GM13977 (cell line): ENCODE results near the gene ERICH2.
A peak's percentile ranks its signal among the peaks of the same experiment; 100 is the strongest.

Experiments used
- DNase-seq: peaks from one replicate; pipeline ENCODE4 v3.0.0; 2012; ENCODE audit warnings: low spot score
- CTCF ChIP-seq: IDR thresholded peaks from 2 replicates; pipeline ENCODE4 v1.5.1; 2012; ENCODE audit warnings: mild to moderate bottlenecking, control low read depth; ENCODE audit not compliant: insufficient read depth; ENCODE audit errors: extremely low read depth, missing control alignments
- in situ Hi-C: fragments of 300-500 bp; cut with MboI; formaldehyde crosslinking; loops from one replicate; pipeline ENCODE4 v1.12.0; 2022; ENCODE audit warnings: low sequenced_read_pairs, low pct_unique_long_range_greater_than_20kb, mixed read lengths, inconsistent platforms; ENCODE audit not compliant: unreplicated experiment

Gene ERICH2

GRCh38 chr2:170762760-170763159 is 7.4 kb upstream of the ERICH2 start:
- in situ Hi-C loops: no loop called here
- no peak for TF ChIP-seq CTCF
- DNase-seq: no peak

GRCh38 chr2:170763232-170763631 is 6.9 kb upstream of the ERICH2 start:
- TF ChIP-seq CTCF: no peak
- in situ Hi-C loops: no loop called here
- no peak for DNase-seq

GRCh38 chr2:170764880-170765261 is 5.3 kb upstream of the ERICH2 start:
- no peak for DNase-seq
- no peak for TF ChIP-seq CTCF
- in situ Hi-C loops: no loop called here

- in situ Hi-C loops: no loop called here
- no peak for TF ChIP-seq CTCF
- DNase-seq: no peak
Observed at GRCh38 chr2:170766693-170767092, 3.5 kb upstream of the ERICH2 start.

GRCh38 chr2:170770606-170771420 is 635 bp downstream of the ERICH2 start:
- TF ChIP-seq CTCF: no peak
- in situ Hi-C loops: no loop called here
- DNase-seq: peak; percentile 93

DNA sequence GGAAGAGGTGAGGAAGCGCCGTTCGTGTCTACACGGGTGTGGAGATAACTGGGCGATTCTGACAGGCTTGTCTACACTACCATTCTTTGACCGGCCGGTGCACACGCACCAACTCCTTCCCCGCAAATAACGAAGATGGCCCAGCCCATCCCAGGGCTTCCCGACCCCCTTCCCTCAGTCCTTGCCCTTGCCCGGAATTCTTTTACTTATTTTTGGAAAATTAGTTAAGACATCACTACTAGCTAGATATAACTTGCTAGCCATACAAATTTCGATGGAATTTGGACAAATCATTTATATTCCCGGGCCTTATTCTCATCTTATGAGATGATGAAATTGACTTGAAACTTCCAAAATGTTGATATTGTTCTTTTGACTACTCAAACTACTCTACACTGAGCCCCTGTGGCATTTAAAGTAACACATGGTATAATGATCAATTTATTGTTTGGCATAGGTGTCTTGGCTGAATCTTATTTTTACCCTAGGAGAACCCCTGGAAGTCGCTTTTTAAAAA is 1.3 kb downstream of the ERICH2 start:
- in situ Hi-C loops: no loop called here
- no peak for TF ChIP-seq CTCF
- DNase-seq: peak; percentile 15
